GM19240 (cell line): Measurements from ENCODE around the gene ARL4D.
"Not testable (repeated sequence)": the region's sequence is repeated elsewhere in the genome, so short reads cannot be mapped to it uniquely, and the experiment has no call there.

Experiments
- DNase-seq: peaks from one replicate; pipeline ENCODE4 v3.0.0; 2011; ENCODE audit warnings: low spot score; ENCODE audit not compliant: insufficient read length

ARL4D gene

GRCh38 chr17:43369986-43370385 is 28.8 kb upstream of the ARL4D start:
- DNase-seq, result no peak

GRCh38 chr17:43371227-43371821 is 27.5 kb upstream of the ARL4D start:
- DNase-seq, result no peak

GRCh38 chr17:43372273-43372911 is 26.4 kb upstream of the ARL4D start:
- DNase-seq, result no peak

GRCh38 chr17:43373356-43373755 is 25.4 kb upstream of the ARL4D start:
- no peak for DNase-seq

- not testable (repeated sequence) for DNase-seq
Observed at GRCh38 chr17:43375915-43376314, 22.9 kb upstream of the ARL4D start.

- DNase-seq, result no peak
Observed at GRCh38 chr17:43377056-43377810, 21.6 kb upstream of the ARL4D start.

- DNase-seq, result no peak
Observed at GRCh38 chr17:43378766-43379165, 20.0 kb upstream of the ARL4D start.

GRCh38 chr17:43380307-43380706 is 18.5 kb upstream of the ARL4D start:
- no peak for DNase-seq

GRCh38 chr17:43381204-43381603 is 17.6 kb upstream of the ARL4D start:
- DNase-seq, result no peak

- DNase-seq, result no peak
Observed at GRCh38 chr17:43381621-43382020, 17.2 kb upstream of the ARL4D start.

GRCh38 chr17:43382776-43383175 is 16.0 kb upstream of the ARL4D start:
- DNase-seq, result no peak

- DNase-seq, result no peak
Observed at GRCh38 chr17:43383372-43383771, 15.4 kb upstream of the ARL4D start.

GRCh38 chr17:43383826-43384475 is 14.8 kb upstream of the ARL4D start:
- DNase-seq, result no peak

- DNase-seq, result no peak
Observed at GRCh38 chr17:43384476-43384862, 14.3 kb upstream of the ARL4D start.

- no peak for DNase-seq
Observed at GRCh38 chr17:43385046-43385831, 13.6 kb upstream of the ARL4D start.

- peak; percentile 45 for DNase-seq
Observed at GRCh38 chr17:43388359-43389045, 10.3 kb upstream of the ARL4D start.

GRCh38 chr17:43389046-43389947 is 9.5 kb upstream of the ARL4D start:
- no peak for DNase-seq

- no peak for DNase-seq
Observed at GRCh38 chr17:43392397-43392796, 6.4 kb upstream of the ARL4D start.

GRCh38 chr17:43393944-43394482 is 4.8 kb upstream of the ARL4D start:
- peak; percentile 70 for DNase-seq
